Endometrium (tissue), 2 donors: ENCODE data around the gene CTSW.
A peak's percentile ranks its signal among the peaks of the same experiment; 100 is the strongest.

ENCODE experiments used
- FAIRE-seq: peaks from 2 replicates; lab custom pipeline; 2012; peaks lifted over from hg19 to GRCh38; lab: Jason Lieb, UNC
- donor health status: control.
- donor health status: control.

CTSW gene

GRCh38 chr11:65856689-65857499, 22.7 kb upstream of the CTSW start:
- FAIRE-seq, result no peak

- FAIRE-seq, result no peak
These were observed 22.2 kb upstream of the CTSW start for GRCh38 chr11:65857500-65857852.

- FAIRE-seq, result peak; percentile 81
These were observed 21.6 kb upstream of the CTSW start, which contains the start of gene CFL1 for GRCh38 chr11:65857853-65858680. CFL1 (minus strand) TSS chr11:65858180; CDS start chr11:65858099, 81 bp downstream.

- FAIRE-seq, result no peak
These were observed 21.0 kb upstream of the CTSW start for GRCh38 chr11:65858681-65859087.

GRCh38 chr11:65859095-65859811, 20.4 kb upstream of the CTSW start:
- peak; percentile 87 for FAIRE-seq

GRCh38 chr11:65859812-65860277, 19.8 kb upstream of the CTSW start:
- no peak for FAIRE-seq

- no peak for FAIRE-seq
These were observed 19.1 kb upstream of the CTSW start, which contains the start of gene MUS81 for GRCh38 chr11:65860278-65861164. MUS81 (plus strand) TSS chr11:65860433; CDS start chr11:65860754, 321 bp downstream.

GRCh38 chr11:65861165-65861505, 18.5 kb upstream of the CTSW start:
- FAIRE-seq, result no peak

GRCh38 chr11:65861533-65862183, 18.0 kb upstream of the CTSW start:
- no peak for FAIRE-seq

- no peak for FAIRE-seq
These were observed 17.4 kb upstream of the CTSW start for GRCh38 chr11:65862191-65862735.

- FAIRE-seq, result no peak
These were observed 16.4 kb upstream of the CTSW start for GRCh38 chr11:65862941-65863888.

GRCh38 chr11:65863889-65864705, 15.5 kb upstream of the CTSW start:
- no peak for FAIRE-seq

GRCh38 chr11:65864706-65865471, 14.7 kb upstream of the CTSW start:
- FAIRE-seq, result no peak

GRCh38 chr11:65865550-65866172, 14.0 kb upstream of the CTSW start:
- FAIRE-seq, result no peak

- no peak for FAIRE-seq
These were observed 12.9 kb upstream of the CTSW start for GRCh38 chr11:65866509-65867283.

- no peak for FAIRE-seq
These were observed 12.2 kb upstream of the CTSW start for GRCh38 chr11:65867284-65868071.
